Measurements from ENCODE around the gene CEP350.
A peak's percentile ranks its signal among the peaks of the same experiment; 100 is the strongest.

DNA sequence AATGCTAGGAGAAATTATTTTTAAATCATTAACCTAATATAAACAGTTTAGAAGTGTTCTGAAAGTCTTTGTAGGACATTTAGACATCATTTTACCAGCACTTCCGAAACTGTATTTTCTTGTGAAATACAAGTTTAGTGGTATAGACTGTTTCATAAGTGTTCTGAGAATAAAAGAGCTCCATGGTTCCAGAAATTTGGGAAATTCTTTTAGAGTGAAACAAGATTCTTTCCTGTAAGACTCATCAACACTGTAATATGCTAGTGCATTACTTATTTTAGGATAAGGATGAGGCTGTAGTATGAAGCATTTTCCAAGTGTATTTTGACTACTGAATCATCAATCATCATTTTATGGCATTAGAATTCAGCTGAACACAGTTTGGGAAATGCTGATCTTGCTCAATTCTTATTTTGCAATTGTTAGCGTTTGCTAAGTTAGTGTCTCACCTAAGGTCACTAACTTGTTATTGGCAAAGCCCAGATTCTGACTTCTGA lies 73.4 kb downstream of the CEP350 start:
- TF ChIP-seq POLR2A (IDR thresholded peaks at IDR 0.05; ENCODE audit: low read depth, low read length) (no peak), BHLHE40 (IDR thresholded peaks at IDR 0.05; ENCODE audit: low read depth, low read length) (no peak), CEBPB (IDR thresholded peaks at IDR 0.05; ENCODE audit: low read depth, low read length) (peak; percentile 50), RAD21 (IDR thresholded peaks at IDR 0.05; ENCODE audit: low read length) (no peak), RFX5 (IDR thresholded peaks at IDR 0.05; ENCODE audit: low read depth, low read length) (no peak), RCOR1 (IDR thresholded peaks at IDR 0.05; ENCODE audit: insufficient replicate concordance, low read length) (no peak), SMC3 (IDR thresholded peaks at IDR 0.05; ENCODE audit: low read depth, low read length) (no peak), CHD1 (IDR thresholded peaks at IDR 0.05; ENCODE audit: low read depth, low read length) (no peak), MAZ (IDR thresholded peaks at IDR 0.05; ENCODE audit: borderline replicate concordance, low read depth, low read length) (no peak), MAFK (IDR thresholded peaks at IDR 0.05; ENCODE audit: low read depth, low read length) (peak; percentile 95), MXI1 (IDR thresholded peaks at IDR 0.05; ENCODE audit: borderline replicate concordance, low read depth, low read length) (no peak)
- TF ChIP-seq, protein P1, sequence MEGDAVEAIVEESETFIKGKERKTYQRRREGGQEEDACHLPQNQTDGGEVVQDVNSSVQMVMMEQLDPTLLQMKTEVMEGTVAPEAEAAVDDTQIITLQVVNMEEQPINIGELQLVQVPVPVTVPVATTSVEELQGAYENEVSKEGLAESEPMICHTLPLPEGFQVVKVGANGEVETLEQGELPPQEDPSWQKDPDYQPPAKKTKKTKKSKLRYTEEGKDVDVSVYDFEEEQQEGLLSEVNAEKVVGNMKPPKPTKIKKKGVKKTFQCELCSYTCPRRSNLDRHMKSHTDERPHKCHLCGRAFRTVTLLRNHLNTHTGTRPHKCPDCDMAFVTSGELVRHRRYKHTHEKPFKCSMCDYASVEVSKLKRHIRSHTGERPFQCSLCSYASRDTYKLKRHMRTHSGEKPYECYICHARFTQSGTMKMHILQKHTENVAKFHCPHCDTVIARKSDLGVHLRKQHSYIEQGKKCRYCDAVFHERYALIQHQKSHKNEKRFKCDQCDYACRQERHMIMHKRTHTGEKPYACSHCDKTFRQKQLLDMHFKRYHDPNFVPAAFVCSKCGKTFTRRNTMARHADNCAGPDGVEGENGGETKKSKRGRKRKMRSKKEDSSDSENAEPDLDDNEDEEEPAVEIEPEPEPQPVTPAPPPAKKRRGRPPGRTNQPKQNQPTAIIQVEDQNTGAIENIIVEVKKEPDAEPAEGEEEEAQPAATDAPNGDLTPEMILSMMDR (conservative IDR thresholded peaks at IDR 0.05; ENCODE audit: low read depth, low read length), result no peak
- TF ChIP-seq, protein P2, sequence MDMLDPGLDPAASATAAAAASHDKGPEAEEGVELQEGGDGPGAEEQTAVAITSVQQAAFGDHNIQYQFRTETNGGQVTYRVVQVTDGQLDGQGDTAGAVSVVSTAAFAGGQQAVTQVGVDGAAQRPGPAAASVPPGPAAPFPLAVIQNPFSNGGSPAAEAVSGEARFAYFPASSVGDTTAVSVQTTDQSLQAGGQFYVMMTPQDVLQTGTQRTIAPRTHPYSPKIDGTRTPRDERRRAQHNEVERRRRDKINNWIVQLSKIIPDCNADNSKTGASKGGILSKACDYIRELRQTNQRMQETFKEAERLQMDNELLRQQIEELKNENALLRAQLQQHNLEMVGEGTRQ (IDR thresholded peaks at IDR 0.05; ENCODE audit: low read depth, low read length), result no peak
